Spleen (tissue), 11 donors: Measurements from ENCODE around the gene MED12L. TPM values are rescaled to one million over a fixed set of nuclear protein-coding genes. Genes with fewer than 3 reads are reported as not detected.

Experiments used
- DNase-seq: peaks from one replicate; pipeline ENCODE4 v3.0.0-alpha.2; 2020
- H3K27ac ChIP-seq, 8 donors: fragments of 200-600 bp; sonication (generic) in 7 of 8; 1 replicate in 4 of 8; 2 replicates in 4 of 8; pipeline versions ENCODE4 v1.5.0 to v1.8.0; 2016 to 2021; ENCODE audit warnings: inconsistent platforms in 4 of 8, mild to moderate bottlenecking in 4 of 8, moderate library complexity in 1 of 8
- H3K27me3 ChIP-seq, 7 donors: fragments of 200-600 bp; sonication (generic) in 6 of 7; replicated peaks in 1 of 7; 1 replicate in 4 of 7; 2 replicates in 3 of 7; pipeline versions ENCODE4 v1.5.0 to v1.8.0; 2016 to 2021; ENCODE audit warnings: inconsistent platforms in 3 of 7, mild to moderate bottlenecking in 1 of 7
- H3K36me3 ChIP-seq, 6 donors: fragments of 200-600 bp; sonication (generic) in 5 of 6; 1 replicate in 4 of 6; 2 replicates in 2 of 6; pipeline versions ENCODE4 v1.5.0 to v1.8.0; 2016 to 2021; ENCODE audit warnings: inconsistent platforms in 2 of 6
- H3K4me1 ChIP-seq, 6 donors: fragments of 200-600 bp; sonication (generic) in 5 of 6; 1 replicate in 3 of 6; 2 replicates in 3 of 6; pipeline versions ENCODE4 v1.5.0 to v1.8.0; 2016 to 2021; ENCODE audit warnings: inconsistent platforms in 3 of 6
- H3K4me3 ChIP-seq, 8 donors: fragments of 200-600 bp; sonication (generic) in 7 of 8; 1 replicate in 4 of 8; 2 replicates in 4 of 8; pipeline versions ENCODE4 v1.5.0 to v1.8.0; 2016 to 2021; ENCODE audit warnings: inconsistent platforms in 4 of 8, mild to moderate bottlenecking in 4 of 8, moderate library complexity in 2 of 8
- H3K9me3 ChIP-seq, 8 donors: fragments of 200-600 bp; sonication (generic) in 7 of 8; 1 replicate in 4 of 8; 2 replicates in 4 of 8; pipeline versions ENCODE4 v1.5.0 to v1.8.0; 2016 to 2021; ENCODE audit warnings: inconsistent platforms in 4 of 8
- POLR2A ChIP-seq, 3 donors: fragments of 450-650 bp; IDR thresholded peaks; one replicate each; pipeline ENCODE4 v1.5.1; 2017; ENCODE audit warnings: antibody characterized with exemption in 3 of 3, mild to moderate bottlenecking in 1 of 3
- POLR2AphosphoS5 ChIP-seq, 3 donors: sonication (generic); formaldehyde crosslinking; IDR thresholded peaks; one replicate each; pipeline ENCODE4 v1.5.1; 2017; ENCODE audit warnings: antibody characterized with exemption in 3 of 3
- WGBS, 5 donors: extraction: QIAGEN DNeasy Blood & Tissue Kit in 3 of 5; methylation state at CpG; one replicate each; pipeline versions ENCODE4 v1.1.5 to v1.1.7; 2013 to 2018; 5-methylcytosine and 5-hydroxymethylcytosine counted together
- intact Hi-C: fragments of 100-400 bp; cut with DNase I; formaldehyde crosslinking; loops from one replicate; pipeline ENCODE4 v1.15.0; 2023; ENCODE audit warnings: low total_unique reads
- polyA plus RNA-seq, 3 donors: library from polyadenylated mRNA; stranded (reverse); fragments of 200-250 nt; gene quantifications; one replicate each; pipeline ENCODE4 v1.2.1, GENCODE V29; 2013
- total RNA-seq, 7 donors: library from RNA; depleted of rRNA in 3 of 7; stranded (reverse); fragments of >200 nt in 3 of 7; fragmentation: NEBNext Ultra II Directional in 4 of 7; extraction: Animal tissue kit (Norgen Biotek cat#: 25700) in 4 of 7; gene quantifications; one replicate each; pipeline versions ENCODE4 v1.1.0 to v1.2.1, GENCODE V29; 2016 to 2021
- TF ChIP-seq, protein P1 (sequence below), 11 experiments: fragments of 200-600 bp in 7 of 11; fragments of 450-650 bp in 4 of 11; sonication (generic) in 4 of 11; IDR thresholded peaks in 8 of 11; conservative IDR thresholded peaks in 3 of 11; 1 replicate in 7 of 11; 2 replicates in 4 of 11; pipeline versions ENCODE4 v1.4.0 to v1.8.0; 2016 to 2021; ENCODE audit warnings: antibody characterized with exemption in 11 of 11, inconsistent platforms in 4 of 11, mild to moderate bottlenecking in 1 of 11
- donor health status: healthy with polysubstance abuse.
- donor health status: DM: no; HTN: no; CAD: no; lungs with moderate emphysema.
- donor health status: DM: no; HTN: no; CAD: no.
- donor health status: Bipolar disorder and iron deficiency.
- donor health status: healthy.
- donor health status: DM: no; HTN: no; CAD: no.
- donor health status: DM: yes; HTN: yes; CAD: no.

The MED12L gene
- total and polyA plus RNA-seq, 10 donors = 0.02 to 4.5 (median 1.5) TPM

DNA sequence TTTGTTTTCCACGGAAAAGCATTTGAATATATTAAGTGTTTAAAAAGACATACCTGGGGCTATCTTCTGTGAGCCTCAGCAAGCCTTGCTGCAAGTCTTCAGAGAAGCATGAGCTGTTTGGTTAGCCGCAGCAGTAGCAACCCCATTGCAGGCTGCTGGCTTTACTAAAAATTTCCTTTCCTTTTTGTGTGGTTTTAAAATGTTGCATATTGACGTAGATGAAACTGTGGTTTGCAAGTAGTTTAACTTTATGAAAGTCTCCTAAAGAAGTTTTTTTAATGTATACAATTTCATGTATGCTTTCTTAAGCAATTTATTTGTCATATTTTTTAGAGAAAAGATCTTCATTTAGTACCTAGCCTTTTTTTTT is 117.6 kb downstream of the MED12L start, which contains the start of gene GPR171:
Gene GPR171 (minus strand): TSS at position 166 of the 370 bp plus-strand sequence. CDS start 3,830 bp downstream, outside the sequence.
- TF ChIP-seq, protein P1, sequence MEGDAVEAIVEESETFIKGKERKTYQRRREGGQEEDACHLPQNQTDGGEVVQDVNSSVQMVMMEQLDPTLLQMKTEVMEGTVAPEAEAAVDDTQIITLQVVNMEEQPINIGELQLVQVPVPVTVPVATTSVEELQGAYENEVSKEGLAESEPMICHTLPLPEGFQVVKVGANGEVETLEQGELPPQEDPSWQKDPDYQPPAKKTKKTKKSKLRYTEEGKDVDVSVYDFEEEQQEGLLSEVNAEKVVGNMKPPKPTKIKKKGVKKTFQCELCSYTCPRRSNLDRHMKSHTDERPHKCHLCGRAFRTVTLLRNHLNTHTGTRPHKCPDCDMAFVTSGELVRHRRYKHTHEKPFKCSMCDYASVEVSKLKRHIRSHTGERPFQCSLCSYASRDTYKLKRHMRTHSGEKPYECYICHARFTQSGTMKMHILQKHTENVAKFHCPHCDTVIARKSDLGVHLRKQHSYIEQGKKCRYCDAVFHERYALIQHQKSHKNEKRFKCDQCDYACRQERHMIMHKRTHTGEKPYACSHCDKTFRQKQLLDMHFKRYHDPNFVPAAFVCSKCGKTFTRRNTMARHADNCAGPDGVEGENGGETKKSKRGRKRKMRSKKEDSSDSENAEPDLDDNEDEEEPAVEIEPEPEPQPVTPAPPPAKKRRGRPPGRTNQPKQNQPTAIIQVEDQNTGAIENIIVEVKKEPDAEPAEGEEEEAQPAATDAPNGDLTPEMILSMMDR (IDR thresholded peaks at IDR 0.05 in 8 of 11, conservative IDR thresholded peaks at IDR 0.05 in 3 of 11) = no peak
- TF ChIP-seq POLR2AphosphoS5 (IDR thresholded peaks at IDR 0.05) (peak in 1 of 3 donors; percentile 85), POLR2A (IDR thresholded peaks at IDR 0.05) (peak in 1 of 3 donors; percentile 27)
- H3K27me3 ChIP-seq = no peaks in the 10 kb centered on the region
- peak within 1 kb of the TSS in 7 of 8 donors; percentile 62 to 85 (median 73) for H3K27ac ChIP-seq
- H3K9me3 ChIP-seq = no peaks in the 10 kb centered on the region
- H3K4me3 ChIP-seq = peak within 1 kb of the TSS in 7 of 8 donors; percentile 6 to 64 (median 26)
- H3K36me3 ChIP-seq = peaks cover 0 to 10% (median 0%) of the 10 kb centered on the region in 6 donors
- intact Hi-C loops = no loop called here
- 42 to 55% (median 53%) methylated on average over 3 of the region's 3 CpGs for WGBS, 5 donors
- no peak for DNase-seq
- peaks cover 0 to 16% (median 0%) of the 10 kb centered on the region in 6 donors for H3K4me1 ChIP-seq

DNA sequence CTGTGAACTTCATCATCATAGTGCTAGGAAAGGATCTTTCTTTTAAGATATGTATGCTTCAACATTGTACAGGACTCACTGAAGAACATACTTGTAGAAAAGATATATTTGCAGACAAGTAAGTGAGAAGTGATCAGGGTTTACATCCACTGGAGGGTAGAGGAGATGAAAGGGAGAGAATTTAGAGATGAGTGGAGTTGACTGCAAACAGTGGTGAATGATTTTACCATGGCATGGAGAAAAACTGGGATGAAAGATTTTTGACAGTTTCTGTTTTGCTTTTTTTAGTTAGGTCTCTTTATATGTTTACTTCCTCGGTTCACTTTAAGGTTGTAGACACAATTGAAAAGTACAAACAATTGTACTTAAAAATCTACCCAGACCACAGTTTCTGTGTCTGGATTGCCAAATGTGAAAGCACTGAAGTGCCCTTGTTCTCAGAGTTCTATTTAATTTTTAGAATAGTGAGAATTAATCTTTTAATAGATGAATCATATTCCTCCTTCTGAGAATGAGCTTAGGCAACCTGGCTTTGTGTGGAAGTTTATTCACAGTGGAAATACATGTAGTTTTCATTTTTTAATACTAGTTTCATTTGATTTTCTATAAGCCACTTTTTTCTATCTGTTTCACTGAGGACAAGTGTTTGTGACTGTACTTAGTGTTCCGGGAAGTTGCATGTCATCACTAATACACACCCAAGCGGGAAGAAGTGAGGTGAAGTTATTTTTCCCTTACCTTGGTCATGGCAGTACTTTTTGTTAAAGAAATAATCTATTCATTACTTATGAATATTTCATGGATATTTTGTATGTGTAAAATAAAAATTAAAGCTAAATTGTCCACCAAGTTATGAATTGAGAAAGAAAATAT is 119.3 kb downstream of the MED12L start:
- no peaks in the 10 kb centered on the region for H3K36me3 ChIP-seq
- 66 to 78% (median 67%) methylated on average over 3 of the region's 3 CpGs for WGBS, 5 donors
- peaks cover 0 to 18% (median 0%) of the 10 kb centered on the region in 6 donors for H3K4me1 ChIP-seq
- no peaks in the 10 kb centered on the region for H3K9me3 ChIP-seq
- DNase-seq = no peak
- H3K27ac ChIP-seq = peak overlapping the region in 7 of 8 donors; percentile 8 to 85 (median 73)
- no peaks in the 10 kb centered on the region for H3K27me3 ChIP-seq
- TF ChIP-seq POLR2A (IDR thresholded peaks at IDR 0.05) (no peak), POLR2AphosphoS5 (IDR thresholded peaks at IDR 0.05) (no peak)
- TF ChIP-seq, protein P1 (IDR thresholded peaks at IDR 0.05 in 8 of 11, conservative IDR thresholded peaks at IDR 0.05 in 3 of 11) = no peak
- intact Hi-C loops = no loop called here
- H3K4me3 ChIP-seq = no peak overlapping the region

DNA sequence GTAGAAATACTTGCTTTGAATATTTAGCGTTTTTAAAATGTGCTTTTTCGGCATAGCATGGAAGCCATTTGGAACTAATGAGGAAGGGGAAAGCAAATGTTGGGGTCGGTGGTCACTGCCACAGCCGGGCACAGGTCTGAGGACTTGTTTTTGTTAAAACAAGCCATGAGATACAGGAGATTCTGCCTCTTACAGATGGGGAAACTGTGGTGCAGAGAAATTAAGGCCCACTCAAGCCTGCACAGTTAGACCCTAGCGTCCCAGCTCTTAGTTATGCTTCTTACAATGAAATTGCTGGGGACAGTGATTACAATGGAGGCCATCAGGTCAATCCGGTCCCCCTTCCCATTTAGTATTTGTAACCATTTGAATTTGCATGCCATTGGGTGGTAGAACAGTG is 120.0 kb downstream of the MED12L start:
- WGBS, 5 donors = 80 to 94% (median 91%) methylated on average over 6 of the region's 6 CpGs
- Histone ChIP-seq H3K27ac (peak overlapping the region in 4 of 8 donors; percentile 73 to 85 (median 77)), H3K4me3 (no peak overlapping the region), H3K36me3 (no peaks in the 10 kb centered on the region), H3K27me3 (no peaks in the 10 kb centered on the region), H3K9me3 (no peaks in the 10 kb centered on the region), H3K4me1 (peaks cover 0 to 25% (median under 1%) of the 10 kb centered on the region in 6 donors)
- no peak for DNase-seq
- TF ChIP-seq POLR2AphosphoS5 (IDR thresholded peaks at IDR 0.05) = no peak
- TF ChIP-seq, protein P1 (IDR thresholded peaks at IDR 0.05 in 8 of 11, conservative IDR thresholded peaks at IDR 0.05 in 3 of 11) = no peak
- TF ChIP-seq POLR2A (IDR thresholded peaks at IDR 0.05) = no peak
- intact Hi-C loops = no loop called here

DNA sequence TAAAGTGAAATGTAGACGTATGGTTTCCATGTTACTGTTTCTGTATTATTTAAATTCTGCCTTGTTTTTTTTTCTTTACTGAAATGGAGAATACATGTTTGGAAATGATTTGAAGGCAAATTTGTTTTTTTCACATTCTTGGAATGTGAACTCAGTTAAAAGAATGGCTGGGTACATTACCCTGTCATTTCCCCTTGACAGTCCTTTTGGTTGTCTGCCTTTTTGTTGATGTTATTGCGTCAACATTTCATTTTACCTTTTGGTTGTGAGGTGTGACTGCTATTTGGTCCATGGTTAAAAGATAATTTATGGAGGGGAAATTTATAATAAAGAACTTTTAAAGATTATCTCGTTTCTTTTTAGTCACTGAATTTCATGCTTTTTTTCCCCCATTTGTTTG is 120.7 kb downstream of the MED12L start:
- H3K36me3 ChIP-seq = no peaks in the 10 kb centered on the region
- TF ChIP-seq POLR2A (IDR thresholded peaks at IDR 0.05) (no peak), POLR2AphosphoS5 (IDR thresholded peaks at IDR 0.05) (no peak)
- TF ChIP-seq, protein P1 (IDR thresholded peaks at IDR 0.05 in 8 of 11, conservative IDR thresholded peaks at IDR 0.05 in 3 of 11) = no peak
- H3K27me3 ChIP-seq = no peaks in the 10 kb centered on the region
- no peak overlapping the region for H3K4me3 ChIP-seq
- H3K27ac ChIP-seq = no peak overlapping the region
- 75 to 93% (median 87%) methylated on average over 3 of the region's 3 CpGs for WGBS, 5 donors
- no peaks in the 10 kb centered on the region for H3K9me3 ChIP-seq
- no peak for DNase-seq
- intact Hi-C loops = no loop called here
- H3K4me1 ChIP-seq = peaks cover 0 to 32% (median 4%) of the 10 kb centered on the region in 6 donors
